CD4-positive, alpha-beta T cell (primary cell): Measurements from ENCODE around the gene KASH5. TPM values are rescaled to one million over a fixed set of nuclear protein-coding genes. Genes with fewer than 3 reads are reported as not detected.

Source experiments
- ATAC-seq: fragments of 200-7000 bp; cut with Tn5 transposase; one replicate; pipeline ENCODE4 v1.10.0; 2022; ENCODE audit warnings: mild to moderate bottlenecking; ENCODE audit not compliant: poor library complexity
- CTCF ChIA-PET: fragments of 350-600 bp; sonication (Branson Sonifier 250); formaldehyde crosslinking; loops from one replicate; lab custom pipeline; 2021; ENCODE audit warnings: antibody characterized with exemption, inconsistent platforms; lab: Charles Lee
- POLR2A ChIA-PET: fragments of 350-600 bp; sonication (Branson Sonifier 250); formaldehyde crosslinking; loops from one replicate; lab custom pipeline; 2021; ENCODE audit warnings: antibody characterized with exemption, inconsistent platforms; lab: Charles Lee
- DNase-seq, 14 experiments: peaks; one replicate each; pipeline ENCODE4 v3.0.0-alpha.2; 2013 to 2020; ENCODE audit warnings: mixed read lengths in 2 of 14
- H3K27ac ChIP-seq, 2 donors: one replicate each; pipeline versions ENCODE4 v1.5.1 to v1.7.0; 2013; ENCODE audit warnings: low read length in 2 of 2, low read depth in 1 of 2, mild to moderate bottlenecking in 1 of 2
- H3K27me3 ChIP-seq, 2 experiments: 1 replicate in 1 of 2; 2 replicates in 1 of 2; pipeline versions ENCODE4 v1.6.1 to v1.7.0; 2013; ENCODE audit warnings: low read length in 2 of 2, control low read depth in 1 of 2, mild to moderate bottlenecking in 1 of 2, moderate library complexity in 1 of 2; ENCODE audit not compliant: insufficient read depth in 2 of 2, control insufficient read depth in 1 of 2
- H3K36me3 ChIP-seq: one replicate; pipeline ENCODE4 v1.6.1; 2013; ENCODE audit warnings: low read length, control low read depth; ENCODE audit not compliant: insufficient read depth
- H3K4me1 ChIP-seq: one replicate; pipeline ENCODE4 v1.6.1; 2013; ENCODE audit warnings: low read length, control low read depth; ENCODE audit not compliant: insufficient read depth
- H3K4me3 ChIP-seq: one replicate; pipeline ENCODE4 v1.5.1; 2013; ENCODE audit warnings: mild to moderate bottlenecking, low read length, moderate library complexity
- H3K9me3 ChIP-seq, 2 experiments: 1 replicate in 1 of 2; 2 replicates in 1 of 2; pipeline versions ENCODE4 v1.6.1 to v1.7.0; 2013; ENCODE audit warnings: low read length in 2 of 2, mild to moderate bottlenecking in 2 of 2, control low read depth in 1 of 2, moderate library complexity in 1 of 2; ENCODE audit not compliant: control insufficient read depth in 1 of 2, insufficient read depth in 1 of 2
- H3K27ac Mint-ChIP-seq: one replicate; pipeline ENCODE4 v1.8.0; 2020; ENCODE audit warnings: mixed read lengths
- H3K27me3 Mint-ChIP-seq: one replicate; pipeline ENCODE4 v1.8.0; 2021; ENCODE audit warnings: mixed read lengths
- H3K36me3 Mint-ChIP-seq: one replicate; pipeline ENCODE4 v1.8.0; 2021; ENCODE audit warnings: low read depth, mixed read lengths
- H3K4me1 Mint-ChIP-seq: one replicate; pipeline ENCODE4 v1.8.0; 2021; ENCODE audit warnings: low read depth, mixed read lengths
- H3K4me3 Mint-ChIP-seq: one replicate; pipeline ENCODE4 v1.8.0; 2020; ENCODE audit warnings: mild to moderate bottlenecking, mixed read lengths
- H3K9me3 Mint-ChIP-seq: one replicate; pipeline ENCODE4 v1.8.0; 2020; ENCODE audit warnings: mixed read lengths
- CTCF ChIP-seq: fragments of 200-600 bp; IDR thresholded peaks from one replicate; pipeline ENCODE4 v1.8.0; 2022; ENCODE audit warnings: antibody characterized with exemption, mild to moderate bottlenecking
- intact Hi-C, 2 experiments: fragments of 100-400 bp; cut with DNase I in 1 of 2; cut with micrococcal nuclease in 1 of 2; formaldehyde crosslinking; loops; one replicate each; pipeline versions ENCODE4 v1.15.1 to v1.9.0; 2023 to 2025; cut with DNase I, micrococcal nuclease
- total RNA-seq, 174 experiments: library from RNA in 2 of 174; stranded (reverse) in 2 of 174; gene quantifications; one replicate each; pipeline ENCODE4 v1.2.3 and lab custom pipeline; 2021 to 2026

The KASH5 gene
- total RNA-seq, 2 experiments from 2014 or later, result not detected

DNA sequence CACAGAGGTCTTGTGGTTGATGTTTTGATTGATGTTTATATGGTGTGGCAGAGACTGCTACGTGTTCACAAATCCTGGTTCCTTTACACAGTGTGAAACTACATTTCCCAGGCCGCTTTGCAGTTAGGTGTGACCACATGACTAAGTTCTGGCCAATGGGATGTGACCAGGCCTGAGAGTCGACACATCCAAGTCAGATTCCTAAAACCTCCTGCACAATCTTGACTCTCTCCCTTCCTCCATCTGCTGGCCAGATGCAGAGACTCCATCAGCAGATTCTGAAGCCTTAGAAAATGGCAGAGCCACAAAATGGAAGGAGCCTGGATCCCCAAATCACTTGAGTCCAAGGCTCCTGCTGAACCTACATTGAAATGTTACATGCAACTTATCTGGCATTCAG, 40.2 kb upstream of the KASH5 start:
- Histone ChIP-seq H3K9me3 (no peaks in the 10 kb centered on the region), H3K4me3 (no peak overlapping the region), H3K4me1 (peaks cover 2% of the 10 kb centered on the region), H3K27ac (no peak overlapping the region), H3K36me3 (no peaks in the 10 kb centered on the region), H3K27me3 (no peaks in the 10 kb centered on the region)
- no peak overlapping the region for H3K27ac Mint-ChIP-seq
- H3K4me1 Mint-ChIP-seq, result no peaks in the 10 kb centered on the region
- no peak overlapping the region for H3K4me3 Mint-ChIP-seq
- intact Hi-C loops, result no loop called here
- CTCF ChIA-PET, result no interaction called here
- TF ChIP-seq CTCF, result no peak
- ATAC-seq (peak; percentile 73), DNase-seq (peak in 2 of 14 experiments; percentile 37 to 49)
- H3K36me3 Mint-ChIP-seq, result no peaks in the 10 kb centered on the region
- H3K9me3 Mint-ChIP-seq, result no peaks in the 10 kb centered on the region
- POLR2A ChIA-PET, result no interaction called here
- H3K27me3 Mint-ChIP-seq, result no peaks in the 10 kb centered on the region

- TF ChIP-seq CTCF, result no peak
- no peak for DNase-seq
- H3K36me3 ChIP-seq, result no peaks in the 10 kb centered on the region
- ATAC-seq, result no peak
- no peak overlapping the region for H3K27ac ChIP-seq
- intact Hi-C loops, result no loop called here
- no peaks in the 10 kb centered on the region for H3K9me3 ChIP-seq
- Mint-ChIP-seq H3K27ac (no peak overlapping the region), H3K4me3 (no peak overlapping the region), H3K9me3 (no peaks in the 10 kb centered on the region), H3K36me3 (no peaks in the 10 kb centered on the region), H3K4me1 (no peaks in the 10 kb centered on the region), H3K27me3 (peaks cover 4% of the 10 kb centered on the region)
- ChIA-PET CTCF (no interaction called here), POLR2A (no interaction called here)
- H3K4me1 ChIP-seq, result peaks cover 2% of the 10 kb centered on the region
- no peaks in the 10 kb centered on the region for H3K27me3 ChIP-seq
- H3K4me3 ChIP-seq, result no peak overlapping the region
These were observed 39.5 kb upstream of the KASH5 start for GRCh38 chr19:49348305-49349189.

GRCh38 chr19:49349567-49349966, 38.5 kb upstream of the KASH5 start:
- no peak overlapping the region for H3K27ac Mint-ChIP-seq
- H3K27me3 ChIP-seq, result no peaks in the 10 kb centered on the region
- peaks cover 2% of the 10 kb centered on the region for H3K4me1 ChIP-seq
- no peaks in the 10 kb centered on the region for H3K36me3 Mint-ChIP-seq
- no peaks in the 10 kb centered on the region for H3K9me3 Mint-ChIP-seq
- H3K4me3 ChIP-seq, result no peak overlapping the region
- H3K9me3 ChIP-seq, result no peaks in the 10 kb centered on the region
- no peak for DNase-seq
- H3K27me3 Mint-ChIP-seq, result peaks cover 4% of the 10 kb centered on the region
- H3K36me3 ChIP-seq, result no peaks in the 10 kb centered on the region
- CTCF ChIA-PET, result no interaction called here
- H3K4me1 Mint-ChIP-seq, result no peaks in the 10 kb centered on the region
- POLR2A ChIA-PET, result no interaction called here
- H3K27ac ChIP-seq, result no peak overlapping the region
- ATAC-seq, result no peak
- TF ChIP-seq CTCF, result no peak
- intact Hi-C loops, result no loop called here
- no peak overlapping the region for H3K4me3 Mint-ChIP-seq
